ENCODE results near the gene ARFRP1. TPM values are rescaled to one million over a fixed set of nuclear protein-coding genes. Genes with fewer than 3 reads are reported as not detected.
A peak's percentile ranks its signal among the peaks of the same experiment; 100 is the strongest.

ARFRP1 gene
- total and polyA plus RNA-seq, 12 donors, result 34.9 to 59.1 (median 40.0) TPM

DNA sequence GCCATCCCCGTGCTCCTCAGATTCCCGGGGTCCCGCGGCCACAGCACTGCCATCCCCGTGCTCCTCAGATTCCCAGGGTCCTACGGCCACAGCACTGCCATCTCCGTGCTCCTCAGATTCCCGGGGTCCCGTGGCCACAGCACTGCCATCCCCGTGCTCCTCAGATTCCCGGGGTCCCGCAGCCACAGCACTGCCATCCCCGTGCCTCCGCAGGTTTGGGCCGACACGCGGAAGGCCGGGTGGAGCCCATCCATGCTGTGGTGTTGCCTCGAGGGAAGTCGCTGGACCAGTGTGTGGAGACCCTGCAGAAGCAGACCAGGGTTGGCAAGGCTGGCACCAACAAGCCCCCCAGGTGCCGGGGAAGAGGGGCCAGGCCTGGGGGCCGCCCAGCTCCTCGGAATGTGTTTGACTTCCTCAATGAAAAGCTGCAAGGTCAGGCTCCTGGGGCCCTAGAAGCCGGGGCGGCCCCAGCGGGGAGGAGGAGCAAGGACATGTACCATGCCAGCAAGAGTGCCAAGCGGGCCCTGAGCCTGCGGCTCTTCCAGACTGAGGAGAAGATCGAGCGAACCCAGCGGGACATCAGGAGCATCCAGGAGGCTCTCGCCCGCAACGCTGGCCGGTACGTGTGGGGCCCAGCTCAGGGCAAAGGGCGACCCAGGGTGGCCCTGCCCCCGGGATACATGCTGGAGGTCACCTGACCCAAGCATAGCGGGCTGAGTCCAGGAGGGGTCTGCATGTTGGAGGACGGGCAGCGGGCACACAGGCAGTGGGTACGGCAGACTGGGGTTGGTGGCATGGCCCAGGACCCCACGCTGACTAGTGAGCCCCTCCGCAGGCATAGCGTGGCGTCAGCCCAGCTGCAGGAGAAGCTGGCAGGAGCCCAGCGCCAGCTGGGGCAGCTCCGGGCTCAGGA is 27.4 kb upstream of the ARFRP1 start:
- Histone ChIP-seq H3K27ac (peak overlapping the region in 1 of 10 donors; percentile 89), H3K4me1 (peaks cover 15 to 28% (median 21%) of the 10 kb centered on the region in 9 donors), H3K4me3 (no peak overlapping the region), H3K9me3 (no peaks in the 10 kb centered on the region), H3K27me3 (peaks cover 0 to 19% (median 0%) of the 10 kb centered on the region in 7 donors), H3K36me3 (peaks cover 0 to 44% (median 15%) of the 10 kb centered on the region in 9 donors)
- no peak for ATAC-seq
- TF ChIP-seq, protein P1, sequence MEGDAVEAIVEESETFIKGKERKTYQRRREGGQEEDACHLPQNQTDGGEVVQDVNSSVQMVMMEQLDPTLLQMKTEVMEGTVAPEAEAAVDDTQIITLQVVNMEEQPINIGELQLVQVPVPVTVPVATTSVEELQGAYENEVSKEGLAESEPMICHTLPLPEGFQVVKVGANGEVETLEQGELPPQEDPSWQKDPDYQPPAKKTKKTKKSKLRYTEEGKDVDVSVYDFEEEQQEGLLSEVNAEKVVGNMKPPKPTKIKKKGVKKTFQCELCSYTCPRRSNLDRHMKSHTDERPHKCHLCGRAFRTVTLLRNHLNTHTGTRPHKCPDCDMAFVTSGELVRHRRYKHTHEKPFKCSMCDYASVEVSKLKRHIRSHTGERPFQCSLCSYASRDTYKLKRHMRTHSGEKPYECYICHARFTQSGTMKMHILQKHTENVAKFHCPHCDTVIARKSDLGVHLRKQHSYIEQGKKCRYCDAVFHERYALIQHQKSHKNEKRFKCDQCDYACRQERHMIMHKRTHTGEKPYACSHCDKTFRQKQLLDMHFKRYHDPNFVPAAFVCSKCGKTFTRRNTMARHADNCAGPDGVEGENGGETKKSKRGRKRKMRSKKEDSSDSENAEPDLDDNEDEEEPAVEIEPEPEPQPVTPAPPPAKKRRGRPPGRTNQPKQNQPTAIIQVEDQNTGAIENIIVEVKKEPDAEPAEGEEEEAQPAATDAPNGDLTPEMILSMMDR (IDR thresholded peaks at IDR 0.05), result no peak
- intact Hi-C loops (cut with DNase I), result loop anchor here in 1 of 10 donors (10.0 kb wide), 1 partner anchor 80 kb away; the partner anchor contains the start of genes RTEL1 and STMN3
- DNase-seq, result no peak
- WGBS, 2 donors, result 94% methylated on average over 48 of the region's 48 CpGs

DNA sequence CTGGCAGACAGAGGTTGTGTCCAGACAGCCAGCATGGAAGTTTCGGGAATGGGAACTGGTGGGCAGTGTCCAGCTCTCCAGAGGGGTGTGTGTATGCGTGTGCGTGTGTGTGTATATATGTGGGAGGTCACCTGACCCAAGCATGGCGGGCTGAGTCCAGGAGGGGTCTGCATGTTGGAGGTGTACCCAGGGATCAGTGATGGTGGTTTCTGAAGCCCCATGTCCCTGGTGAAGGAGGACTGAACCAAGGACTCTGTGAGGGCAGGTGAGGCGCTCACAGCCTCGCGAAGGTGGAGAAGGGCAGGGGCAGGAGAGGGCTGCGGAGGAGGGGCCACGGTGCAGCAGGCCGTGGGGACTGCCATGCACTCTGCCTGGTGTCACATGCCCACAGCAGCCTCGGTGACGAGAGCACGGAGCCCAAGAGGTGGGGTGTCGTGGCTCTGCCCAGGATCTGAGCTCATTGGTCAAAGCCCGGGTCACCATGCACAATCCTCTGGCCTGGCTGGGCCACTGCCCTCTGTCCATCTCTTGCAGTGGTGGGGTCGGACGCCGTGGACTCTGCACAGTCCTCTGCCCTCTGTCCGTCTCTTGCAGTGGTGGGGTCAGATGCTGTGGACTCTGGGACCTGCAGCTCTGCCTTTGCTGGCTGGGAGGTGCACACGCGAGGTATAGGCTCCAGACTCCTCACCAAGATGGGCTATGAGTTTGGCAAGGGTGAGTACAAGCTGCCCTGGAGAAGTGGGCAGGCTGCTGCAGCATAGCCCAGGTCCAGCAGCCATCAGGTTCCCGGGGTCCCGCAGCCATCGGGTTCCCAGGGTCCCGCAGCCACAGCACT is 26.6 kb upstream of the ARFRP1 start:
- WGBS, 2 donors, result 93 to 94% methylated on average over 25 of the region's 25 CpGs
- no peaks in the 10 kb centered on the region for H3K9me3 ChIP-seq
- H3K4me1 ChIP-seq, result peaks cover 15 to 30% (median 20%) of the 10 kb centered on the region in 9 donors
- ATAC-seq (no peak), DNase-seq (no peak)
- TF ChIP-seq, protein P1 (IDR thresholded peaks at IDR 0.05), result no peak
- peaks cover 0 to 49% (median 15%) of the 10 kb centered on the region in 9 donors for H3K36me3 ChIP-seq
- H3K4me3 ChIP-seq, result no peak overlapping the region
- H3K27ac ChIP-seq, result no peak overlapping the region
- intact Hi-C loops (cut with DNase I), result loop anchor here in 1 of 10 donors (10.0 kb wide), 1 partner anchor 80 kb away; the partner anchor contains the start of genes RTEL1 and STMN3
- H3K27me3 ChIP-seq, result peaks cover 0 to 19% (median 0%) of the 10 kb centered on the region in 7 donors

DNA sequence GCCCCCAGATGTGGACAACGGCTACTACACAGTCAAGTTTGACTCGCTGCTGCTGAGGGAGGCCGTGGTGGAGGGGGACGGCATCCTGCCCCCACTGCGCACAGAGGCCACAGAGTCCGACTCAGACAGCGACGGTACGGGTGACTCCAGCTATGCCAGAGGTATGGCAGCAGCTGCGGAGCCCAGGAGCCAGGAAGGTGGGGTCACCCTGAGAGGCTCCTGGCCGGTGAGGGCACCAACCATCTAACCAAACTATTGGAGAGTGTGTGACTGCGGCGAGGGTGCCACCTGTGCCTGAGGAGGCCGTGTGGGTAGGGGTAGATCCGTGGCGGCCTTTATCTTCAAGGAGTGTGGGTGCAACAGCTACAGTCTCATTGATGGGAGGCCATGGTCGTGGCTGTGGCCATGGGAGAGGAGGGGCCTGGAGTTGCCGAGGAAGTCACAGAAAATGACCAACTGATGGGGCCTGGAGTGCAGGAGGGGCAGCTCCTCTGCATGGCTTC is 25.9 kb upstream of the ARFRP1 start:
- DNase-seq (no peak), ATAC-seq (no peak)
- H3K4me1 ChIP-seq, result peaks cover 11 to 25% (median 16%) of the 10 kb centered on the region in 9 donors
- no peak overlapping the region for H3K27ac ChIP-seq
- TF ChIP-seq, protein P1 (IDR thresholded peaks at IDR 0.05), result no peak
- H3K9me3 ChIP-seq, result no peaks in the 10 kb centered on the region
- no peak overlapping the region for H3K4me3 ChIP-seq
- H3K36me3 ChIP-seq, result peaks cover 0 to 50% (median 15%) of the 10 kb centered on the region in 9 donors
- WGBS, 2 donors, result 93 to 94% methylated on average over 18 of the region's 18 CpGs
- peaks cover 0 to 19% (median 0%) of the 10 kb centered on the region in 7 donors for H3K27me3 ChIP-seq
- intact Hi-C loops (cut with DNase I), result loop anchor here in 1 of 10 donors (10.0 kb wide), 1 partner anchor 79 kb away; the partner anchor contains the start of genes RTEL1 and STMN3

Measured in heart right ventricle (tissue), 16 donors.